KMS-11 (cell line): ENCODE results near the gene ZNF267.
A peak's percentile ranks its signal among the peaks of the same experiment; 100 is the strongest.

Experiments
- H2AFZ ChIP-seq: fragments of 200-600 bp; sonication (generic); 2 replicates; pipeline ENCODE4 v1.6.1; 2016; ENCODE audit warnings: antibody characterized with exemption, mixed run types, low read depth
- H3K27ac ChIP-seq: fragments of 200-600 bp; sonication (generic); 2 replicates; pipeline ENCODE4 v1.6.1; 2016; ENCODE audit warnings: mild to moderate bottlenecking, mixed run types
- H3K27me3 ChIP-seq: fragments of 200-600 bp; sonication (generic); 2 replicates; pipeline ENCODE4 v1.6.1; 2017; ENCODE audit warnings: mild to moderate bottlenecking, low read depth, mixed run types, moderate library complexity; ENCODE audit not compliant: insufficient read depth
- H3K36me3 ChIP-seq: fragments of 200-600 bp; sonication (generic); 2 replicates; pipeline ENCODE4 v1.6.1; 2017; ENCODE audit warnings: mild to moderate bottlenecking, mixed run types; ENCODE audit not compliant: insufficient read depth
- H3K4me1 ChIP-seq: fragments of 200-600 bp; sonication (generic); 2 replicates; pipeline ENCODE4 v1.6.1; 2016; ENCODE audit warnings: mild to moderate bottlenecking, low read depth, mixed run types; ENCODE audit not compliant: poor library complexity, severe bottlenecking
- H3K4me2 ChIP-seq: fragments of 200-600 bp; sonication (generic); 2 replicates; pipeline ENCODE4 v1.7.0; 2016; ENCODE audit warnings: mild to moderate bottlenecking, mixed run types
- H3K4me3 ChIP-seq: fragments of 200-600 bp; sonication (generic); IDR thresholded peaks from 2 replicates; pipeline ENCODE4 v1.6.1; 2017; ENCODE audit warnings: low read depth, low read length, mixed read lengths; ENCODE audit not compliant: insufficient read depth
- H3K79me2 ChIP-seq: fragments of 200-600 bp; sonication (generic); 2 replicates; pipeline ENCODE4 v1.6.1; 2016; ENCODE audit warnings: low read depth, mixed run types; ENCODE audit not compliant: insufficient read depth
- H3K9ac ChIP-seq: fragments of 200-600 bp; sonication (generic); 2 replicates; pipeline ENCODE4 v1.6.1; 2016; ENCODE audit warnings: mild to moderate bottlenecking, mixed run types
- H4K20me1 ChIP-seq: fragments of 200-600 bp; sonication (generic); 2 replicates; pipeline ENCODE4 v1.6.1; 2016; ENCODE audit warnings: mild to moderate bottlenecking, mixed run types; ENCODE audit not compliant: insufficient read depth
- TF ChIP-seq, protein P1 (sequence below): fragments of 200-600 bp; sonication (generic); conservative IDR thresholded peaks from 2 replicates; pipeline ENCODE4 v1.6.1; 2017; ENCODE audit warnings: low read depth, mild to moderate bottlenecking, antibody characterized with exemption, low read length, moderate library complexity, mixed read lengths

ZNF267 gene

DNA sequence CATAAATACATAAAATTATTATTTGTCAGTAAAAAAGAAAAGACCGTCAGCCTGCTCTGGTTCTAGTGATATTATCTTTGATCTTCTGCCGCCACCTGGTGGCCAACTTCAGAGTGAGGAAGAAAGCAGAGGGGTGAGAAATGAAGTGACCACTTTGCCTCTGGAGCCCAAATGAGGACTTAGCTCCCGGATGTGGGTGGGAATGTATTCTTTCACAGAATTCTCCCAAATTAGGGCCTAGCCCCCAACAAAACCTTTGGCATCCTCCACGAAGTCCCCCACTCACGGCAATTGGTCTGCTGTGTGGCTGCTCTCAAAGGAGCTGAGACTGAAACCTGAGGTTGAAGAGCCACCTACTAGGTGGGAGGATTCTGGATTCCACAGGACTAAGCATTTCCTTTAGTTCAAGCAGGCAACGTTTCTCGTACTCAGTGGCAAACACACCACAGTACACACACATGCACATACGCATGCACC is 4.9 kb upstream of the ZNF267 start:
- no peak overlapping the region for H3K4me3 ChIP-seq
- H3K4me2 ChIP-seq = peak overlapping the region; percentile 44
- peaks cover 52% of the 10 kb centered on the region for H3K4me1 ChIP-seq
- no peaks in the 10 kb centered on the region for H3K36me3 ChIP-seq
- no peaks in the 10 kb centered on the region for H3K27me3 ChIP-seq
- TF ChIP-seq, protein P1, sequence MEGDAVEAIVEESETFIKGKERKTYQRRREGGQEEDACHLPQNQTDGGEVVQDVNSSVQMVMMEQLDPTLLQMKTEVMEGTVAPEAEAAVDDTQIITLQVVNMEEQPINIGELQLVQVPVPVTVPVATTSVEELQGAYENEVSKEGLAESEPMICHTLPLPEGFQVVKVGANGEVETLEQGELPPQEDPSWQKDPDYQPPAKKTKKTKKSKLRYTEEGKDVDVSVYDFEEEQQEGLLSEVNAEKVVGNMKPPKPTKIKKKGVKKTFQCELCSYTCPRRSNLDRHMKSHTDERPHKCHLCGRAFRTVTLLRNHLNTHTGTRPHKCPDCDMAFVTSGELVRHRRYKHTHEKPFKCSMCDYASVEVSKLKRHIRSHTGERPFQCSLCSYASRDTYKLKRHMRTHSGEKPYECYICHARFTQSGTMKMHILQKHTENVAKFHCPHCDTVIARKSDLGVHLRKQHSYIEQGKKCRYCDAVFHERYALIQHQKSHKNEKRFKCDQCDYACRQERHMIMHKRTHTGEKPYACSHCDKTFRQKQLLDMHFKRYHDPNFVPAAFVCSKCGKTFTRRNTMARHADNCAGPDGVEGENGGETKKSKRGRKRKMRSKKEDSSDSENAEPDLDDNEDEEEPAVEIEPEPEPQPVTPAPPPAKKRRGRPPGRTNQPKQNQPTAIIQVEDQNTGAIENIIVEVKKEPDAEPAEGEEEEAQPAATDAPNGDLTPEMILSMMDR = peak; percentile 94
- no peak overlapping the region; the same call in 1 of the 2 replicates for H3K27ac ChIP-seq
- H3K79me2 ChIP-seq = peaks cover 2% of the 10 kb centered on the region; the same call in 1 of the 2 replicates
- H4K20me1 ChIP-seq = no peaks in the 10 kb centered on the region
- no peak overlapping the region for H3K9ac ChIP-seq
- H2AFZ ChIP-seq = peak overlapping the region; percentile 39

DNA sequence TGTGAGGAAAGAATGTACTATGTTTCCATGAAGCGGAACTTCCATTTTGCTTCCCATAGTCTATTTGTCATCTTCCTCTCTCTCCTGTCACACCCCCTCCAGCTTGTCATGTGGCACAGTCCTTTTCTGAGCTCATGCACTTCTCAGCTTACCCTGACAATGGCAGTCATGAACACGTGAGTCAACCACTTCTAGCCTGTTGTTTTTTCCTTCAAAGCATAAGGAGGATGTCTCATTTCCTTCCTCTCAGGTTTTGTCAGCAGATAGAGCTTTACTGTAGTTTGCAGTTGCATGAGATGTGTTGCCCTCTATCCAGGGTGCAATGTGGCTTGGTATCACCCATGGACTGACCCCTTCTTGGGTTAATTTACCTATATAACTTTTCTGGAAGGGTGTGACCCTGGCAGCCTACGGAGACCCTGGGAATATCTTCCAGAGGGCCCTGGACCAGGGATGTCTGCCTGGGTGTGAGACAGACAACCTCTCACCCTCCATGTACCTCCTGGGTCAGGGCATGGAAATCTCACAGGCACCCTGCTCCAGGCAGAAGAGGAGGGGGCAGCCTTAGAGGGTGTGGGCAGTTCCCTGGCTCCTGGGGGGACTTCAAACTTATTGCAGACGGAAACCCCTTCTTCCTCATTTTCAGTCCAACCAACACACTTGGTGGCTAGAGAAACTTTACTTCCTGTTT is 4.0 kb upstream of the ZNF267 start:
- no peaks in the 10 kb centered on the region for H3K36me3 ChIP-seq
- no peaks in the 10 kb centered on the region for H4K20me1 ChIP-seq
- TF ChIP-seq, protein P1 = no peak
- no peak overlapping the region for H2AFZ ChIP-seq
- peak overlapping the region; percentile 44 for H3K4me2 ChIP-seq
- no peak overlapping the region for H3K27ac ChIP-seq
- H3K79me2 ChIP-seq = peaks cover 12% of the 10 kb centered on the region
- H3K9ac ChIP-seq = no peak overlapping the region
- peaks cover 52% of the 10 kb centered on the region for H3K4me1 ChIP-seq
- H3K27me3 ChIP-seq = no peaks in the 10 kb centered on the region
- H3K4me3 ChIP-seq = no peak overlapping the region

DNA sequence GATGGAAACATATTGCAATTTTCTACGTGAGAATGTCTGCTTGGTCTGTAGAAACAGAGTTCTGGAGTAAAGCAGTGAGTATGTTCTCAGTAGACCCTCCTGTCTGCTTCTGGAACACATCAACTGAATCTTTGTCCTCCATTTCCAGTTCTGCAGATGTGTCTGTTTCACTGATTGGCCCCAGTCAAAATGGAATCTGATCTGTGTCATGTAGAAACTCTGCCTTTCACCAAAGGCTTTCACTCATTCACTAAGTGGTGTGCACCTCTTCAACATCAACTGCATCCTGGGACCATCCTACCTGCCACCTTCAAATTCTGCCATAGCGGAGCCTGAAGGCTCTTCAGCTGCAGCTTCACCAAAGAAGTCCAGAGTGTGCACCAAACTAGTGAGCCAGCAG is 2.8 kb upstream of the ZNF267 start:
- peak overlapping the region; percentile 23; the same call in 1 of the 2 replicates for H3K4me2 ChIP-seq

DNA sequence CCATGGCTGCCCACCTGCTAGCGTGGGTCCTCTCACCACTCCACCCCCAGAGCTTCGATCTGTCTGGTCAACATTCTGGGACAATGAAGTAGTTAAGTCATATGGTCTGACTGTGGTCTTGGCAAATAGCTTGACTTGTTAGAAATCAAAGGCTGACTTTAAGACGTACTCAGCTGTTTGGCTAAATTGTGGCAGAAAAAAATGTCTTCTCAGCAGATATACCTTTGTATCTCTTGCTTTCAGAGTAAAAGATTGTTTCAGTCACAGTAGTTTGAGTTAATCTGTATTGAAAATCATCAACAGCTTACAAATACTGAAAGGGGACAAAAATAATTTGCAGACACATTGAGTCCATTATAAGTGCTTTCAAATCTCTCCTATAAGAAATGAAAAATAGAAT is 2.1 kb upstream of the ZNF267 start:
- H2AFZ ChIP-seq = peak overlapping the region; percentile 10; the same call in 1 of the 2 replicates
- H3K4me3 ChIP-seq = no peak overlapping the region
- H3K36me3 ChIP-seq = 0 out of 2 replicates have a peak, but pooled peaks cover 4% of the 10 kb centered on the region
- peak overlapping the region; percentile 55 for H3K27ac ChIP-seq
- H4K20me1 ChIP-seq = peaks cover under 1% of the 10 kb centered on the region; the same call in 1 of the 2 replicates
- no peaks in the 10 kb centered on the region for H3K27me3 ChIP-seq
- TF ChIP-seq, protein P1 = no peak
- H3K79me2 ChIP-seq = peaks cover 30% of the 10 kb centered on the region
- peaks cover 65% of the 10 kb centered on the region for H3K4me1 ChIP-seq
- no peak overlapping the region for H3K9ac ChIP-seq
- H3K4me2 ChIP-seq = peak overlapping the region; percentile 23

More for the DNA sequence above, 2.8 kb upstream of the ZNF267 start:
- Histone ChIP-seq H3K4me3 (no peak overlapping the region), H3K9ac (no peak overlapping the region), H3K36me3 (0 out of 2 replicates have a peak, but pooled peaks cover under 1% of the 10 kb centered on the region), H2AFZ (no peak overlapping the region), H3K27me3 (no peaks in the 10 kb centered on the region), H3K27ac (peak overlapping the region; percentile 55; the same call in 1 of the 2 replicates), H3K4me1 (peaks cover 58% of the 10 kb centered on the region), H3K79me2 (peaks cover 23% of the 10 kb centered on the region), H4K20me1 (no peaks in the 10 kb centered on the region)
- TF ChIP-seq, protein P1 = no peak
